Osteoblast (primary cell): Measurements from ENCODE around the gene SEMA4C. TPM values are rescaled to one million over a fixed set of nuclear protein-coding genes. Genes with fewer than 3 reads are reported as not detected.

Experiments used
- DNase-seq: peaks from one replicate; pipeline ENCODE4 v3.0.0; 2011; ENCODE audit warnings: low spot score, mixed read lengths; ENCODE audit not compliant: insufficient read length; ENCODE audit errors: missing footprints
- H2AFZ ChIP-seq: 2 replicates; pipeline ENCODE4 v1.6.0; 2011; ENCODE audit warnings: mild to moderate bottlenecking, low read length
- H3K27ac ChIP-seq: 2 replicates; pipeline ENCODE4 v1.5.1; 2011; ENCODE audit warnings: mild to moderate bottlenecking, low read depth, low read length, moderate library complexity
- H3K27me3 ChIP-seq: 2 replicates; pipeline ENCODE4 v1.6.0; 2012; ENCODE audit warnings: mild to moderate bottlenecking, control low read depth, inconsistent platforms, low read length, moderate library complexity; ENCODE audit not compliant: insufficient read depth
- H3K36me3 ChIP-seq: 2 replicates; pipeline ENCODE4 v1.5.1; 2011; ENCODE audit warnings: mild to moderate bottlenecking, low read length, control low read depth, moderate library complexity; ENCODE audit not compliant: insufficient read depth
- H3K4me1 ChIP-seq: 2 replicates; pipeline ENCODE4 v1.5.1; 2011; ENCODE audit warnings: mild to moderate bottlenecking, low read length, control low read depth, moderate library complexity; ENCODE audit not compliant: insufficient read depth
- H3K4me2 ChIP-seq: 2 replicates; pipeline ENCODE4 v1.6.0; 2011; ENCODE audit warnings: mild to moderate bottlenecking, low read length; ENCODE audit not compliant: insufficient read depth
- H3K4me3 ChIP-seq: fragments of 200-600 bp; sonication (generic); 3 replicates; pipeline ENCODE4 v1.5.1; 2012; ENCODE audit warnings: mild to moderate bottlenecking, low read length, inconsistent platforms; ENCODE audit not compliant: insufficient read depth
- H3K79me2 ChIP-seq: 2 replicates; pipeline ENCODE4 v1.6.0; 2012; ENCODE audit warnings: mild to moderate bottlenecking, low read length, control low read depth, inconsistent platforms; ENCODE audit not compliant: insufficient read depth
- H3K9me3 ChIP-seq: 2 replicates; pipeline ENCODE4 v1.5.1; 2011; ENCODE audit warnings: low read depth, low read length, control low read depth
- H4K20me1 ChIP-seq: 2 replicates; pipeline ENCODE4 v1.6.0; 2012; ENCODE audit warnings: mild to moderate bottlenecking, low read length, control low read depth; ENCODE audit not compliant: insufficient read depth
- total RNA-seq: library from RNA; depleted of rRNA; stranded (reverse); fragments of >200 nt; gene quantifications from 2 replicates; pipeline ENCODE4 v1.2.3, GENCODE V29; 2012
- TF ChIP-seq, protein P1 (sequence below): IDR thresholded peaks from 2 replicates; pipeline ENCODE4 v1.5.1; 2011; ENCODE audit warnings: mild to moderate bottlenecking, low read depth, low read length, moderate library complexity; ENCODE audit errors: extremely low read depth

SEMA4C gene
- total RNA-seq, 1 donor = 29.7 TPM

DNA sequence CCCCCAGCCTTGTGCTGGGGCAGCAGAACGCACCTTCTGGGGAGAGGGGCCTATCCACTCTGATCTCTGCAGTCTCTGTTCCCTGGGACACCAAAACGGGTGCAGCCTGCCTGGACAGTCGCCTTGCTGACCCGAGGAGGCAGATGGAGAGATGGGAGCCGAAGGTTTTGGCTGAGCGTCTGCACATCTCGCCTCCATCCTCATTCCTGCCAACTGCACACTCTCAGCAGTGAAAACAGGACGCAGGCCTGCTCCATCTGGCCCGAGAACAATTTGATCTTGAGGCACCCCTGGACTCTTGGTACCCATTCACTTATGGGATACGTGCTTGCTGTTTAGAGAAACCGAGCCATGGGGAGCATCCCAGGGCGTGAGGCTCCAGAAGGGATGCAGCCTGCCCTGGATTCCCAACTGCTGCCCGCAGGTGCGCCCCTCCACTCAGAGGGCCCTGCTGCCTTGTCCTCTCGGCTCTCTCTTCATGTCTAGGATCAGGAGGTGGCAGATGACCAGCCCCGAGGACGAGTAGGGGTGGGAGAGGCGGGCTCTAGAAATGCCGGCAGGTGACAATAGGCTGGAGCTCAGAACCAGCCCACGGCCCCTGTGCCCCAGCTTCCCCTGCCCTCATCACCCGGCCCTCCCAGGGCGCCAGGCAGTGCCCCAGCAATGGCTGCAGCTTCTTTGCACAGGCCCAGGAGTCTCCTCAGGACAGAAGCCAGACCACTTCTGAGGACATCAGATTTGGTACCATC lies 9.1 kb upstream of the SEMA4C start:
- Histone ChIP-seq H3K4me1 (peaks cover 24% of the 10 kb centered on the region), H3K36me3 (no peaks in the 10 kb centered on the region)
- DNase-seq = no peak

DNA sequence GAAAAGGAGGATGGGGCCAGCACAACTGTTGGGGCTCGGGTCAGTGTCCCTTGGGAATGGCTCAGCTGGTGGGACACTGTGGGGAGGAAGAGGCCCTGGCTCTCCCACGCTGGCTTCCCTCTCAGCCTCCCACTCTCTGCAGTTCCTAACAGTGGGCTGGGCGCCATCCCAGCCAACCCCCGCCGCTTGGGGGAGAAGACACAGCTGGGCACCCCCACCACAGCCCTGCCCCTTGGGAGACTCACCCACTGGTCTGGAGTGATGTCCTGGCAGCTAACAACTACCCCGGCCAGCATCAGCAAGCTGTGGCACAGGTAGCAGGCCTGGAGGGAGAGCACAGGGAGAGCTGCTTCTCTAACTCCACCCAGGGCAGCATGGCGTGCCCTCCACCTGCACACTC lies 8.3 kb upstream of the SEMA4C start:
- no peaks in the 10 kb centered on the region for H4K20me1 ChIP-seq
- no peaks in the 10 kb centered on the region for H3K27me3 ChIP-seq
- H3K9me3 ChIP-seq = no peaks in the 10 kb centered on the region
- no peaks in the 10 kb centered on the region for H3K36me3 ChIP-seq
- H2AFZ ChIP-seq = no peak overlapping the region
- H3K4me1 ChIP-seq = peaks cover 31% of the 10 kb centered on the region
- no peak overlapping the region for H3K4me2 ChIP-seq
- H3K79me2 ChIP-seq = no peaks in the 10 kb centered on the region
- DNase-seq = no peak
- H3K4me3 ChIP-seq = no peak overlapping the region
- H3K27ac ChIP-seq = no peak overlapping the region
- TF ChIP-seq, protein P1, sequence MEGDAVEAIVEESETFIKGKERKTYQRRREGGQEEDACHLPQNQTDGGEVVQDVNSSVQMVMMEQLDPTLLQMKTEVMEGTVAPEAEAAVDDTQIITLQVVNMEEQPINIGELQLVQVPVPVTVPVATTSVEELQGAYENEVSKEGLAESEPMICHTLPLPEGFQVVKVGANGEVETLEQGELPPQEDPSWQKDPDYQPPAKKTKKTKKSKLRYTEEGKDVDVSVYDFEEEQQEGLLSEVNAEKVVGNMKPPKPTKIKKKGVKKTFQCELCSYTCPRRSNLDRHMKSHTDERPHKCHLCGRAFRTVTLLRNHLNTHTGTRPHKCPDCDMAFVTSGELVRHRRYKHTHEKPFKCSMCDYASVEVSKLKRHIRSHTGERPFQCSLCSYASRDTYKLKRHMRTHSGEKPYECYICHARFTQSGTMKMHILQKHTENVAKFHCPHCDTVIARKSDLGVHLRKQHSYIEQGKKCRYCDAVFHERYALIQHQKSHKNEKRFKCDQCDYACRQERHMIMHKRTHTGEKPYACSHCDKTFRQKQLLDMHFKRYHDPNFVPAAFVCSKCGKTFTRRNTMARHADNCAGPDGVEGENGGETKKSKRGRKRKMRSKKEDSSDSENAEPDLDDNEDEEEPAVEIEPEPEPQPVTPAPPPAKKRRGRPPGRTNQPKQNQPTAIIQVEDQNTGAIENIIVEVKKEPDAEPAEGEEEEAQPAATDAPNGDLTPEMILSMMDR = no peak

More for the DNA sequence above, 9.1 kb upstream of the SEMA4C start:
- Histone ChIP-seq H3K27ac (no peak overlapping the region), H3K4me2 (no peak overlapping the region), H4K20me1 (no peaks in the 10 kb centered on the region), H3K27me3 (no peaks in the 10 kb centered on the region), H3K79me2 (no peaks in the 10 kb centered on the region), H3K9me3 (no peaks in the 10 kb centered on the region), H3K4me3 (no peak overlapping the region), H2AFZ (no peak overlapping the region)
- TF ChIP-seq, protein P1 = no peak

DNA sequence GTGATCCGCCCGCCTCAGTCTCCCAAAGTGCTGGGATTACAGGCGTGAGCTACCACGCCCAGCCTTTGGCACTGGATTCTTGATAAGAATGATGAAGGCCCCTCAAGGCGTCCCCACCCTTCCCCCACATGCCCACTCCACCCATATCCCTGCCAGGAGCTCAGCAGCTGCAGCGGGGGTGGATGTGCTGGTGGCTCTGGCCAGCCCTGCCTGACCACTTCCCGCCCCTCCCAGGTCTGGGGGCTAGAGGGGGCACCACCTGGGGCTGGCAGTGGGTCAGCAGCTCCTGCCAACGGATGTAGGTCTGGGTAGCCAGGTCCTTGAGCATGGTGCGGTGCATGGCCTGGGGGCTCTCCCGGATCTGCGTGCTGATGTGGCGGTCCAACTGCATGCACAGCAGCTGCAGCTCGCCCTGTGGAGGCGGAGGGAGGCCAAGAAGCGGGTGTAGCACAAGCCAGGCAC lies 7.8 kb upstream of the SEMA4C start:
- Histone ChIP-seq H3K27ac (no peak overlapping the region), H3K4me3 (no peak overlapping the region), H3K9me3 (no peaks in the 10 kb centered on the region), H3K79me2 (no peaks in the 10 kb centered on the region), H2AFZ (no peak overlapping the region), H3K27me3 (no peaks in the 10 kb centered on the region), H4K20me1 (no peaks in the 10 kb centered on the region), H3K4me2 (no peak overlapping the region), H3K36me3 (no peaks in the 10 kb centered on the region), H3K4me1 (peaks cover 36% of the 10 kb centered on the region)
- DNase-seq = no peak
- TF ChIP-seq, protein P1 = no peak

DNA sequence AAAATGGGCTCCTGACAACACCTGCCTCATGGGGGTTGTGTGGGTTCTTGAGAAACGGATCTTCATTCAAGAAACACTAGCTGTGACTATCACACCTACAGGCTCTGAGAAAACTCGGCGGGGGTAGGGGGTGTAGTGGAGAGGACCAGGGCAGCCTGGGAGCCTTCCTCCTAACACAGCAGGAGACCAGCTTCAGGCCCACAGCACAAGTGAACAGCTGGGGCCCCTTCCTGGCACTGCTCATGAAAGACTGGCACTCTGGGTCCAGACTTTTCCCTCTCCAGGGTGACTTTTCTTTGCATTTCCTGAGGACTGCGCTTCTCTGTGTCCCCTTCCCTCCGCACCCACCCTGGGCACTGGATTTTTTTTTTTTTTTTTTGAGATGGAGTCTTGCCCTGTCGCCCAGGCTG lies 7.2 kb upstream of the SEMA4C start:
- Histone ChIP-seq H3K36me3 (no peaks in the 10 kb centered on the region), H3K27me3 (no peaks in the 10 kb centered on the region), H3K4me3 (no peak overlapping the region), H4K20me1 (no peaks in the 10 kb centered on the region), H3K4me1 (peaks cover 38% of the 10 kb centered on the region), H3K79me2 (no peaks in the 10 kb centered on the region), H2AFZ (no peak overlapping the region), H3K9me3 (no peaks in the 10 kb centered on the region), H3K4me2 (no peak overlapping the region), H3K27ac (peak overlapping the region; percentile 91)
- DNase-seq = no peak
- TF ChIP-seq, protein P1 = no peak
